HepG2 (cell line): ENCODE data around the gene RPRD1A. TPM values are rescaled to one million over a fixed set of nuclear protein-coding genes. Genes with fewer than 3 reads are reported as not detected.

Source experiments
- ATAC-seq: fragments of 200-7000 bp; cut with Tn5 transposase; 3 replicates; pipeline ENCODE4 v1.9.1; 2020; ENCODE audit warnings: mild to moderate bottlenecking, moderate library complexity
- BruUV-seq: library from RNA; stranded (reverse); fragments of 400-500 nt; replicated peaks from 2 replicates; lab custom pipeline; 2021; lab: Mats Ljungman, UMichigan
- CTCF ChIA-PET: fragments of 300-600 bp; formaldehyde crosslinking; extraction: SDS; loops from one replicate; lab custom pipeline; 2021; ENCODE audit warnings: low total read pairs, inconsistent platforms, low intra/inter-chr PET ratio; lab: Yijun Ruan, JAX
- POLR2A ChIA-PET: fragments of 350-600 bp; sonication (Branson Sonifier 250); formaldehyde crosslinking; loops from one replicate; lab custom pipeline; 2020; ENCODE audit warnings: antibody characterized with exemption, inconsistent platforms; lab: Yijun Ruan, JAX
- DNase-seq: peaks from one replicate; pipeline ENCODE4 v3.0.0-alpha.2; 2015; ENCODE audit warnings: low spot score
- FAIRE-seq: peaks from 3 replicates; lab custom pipeline; 2011; peaks lifted over from hg19 to GRCh38; lab: Jason Lieb, UNC
- H2AFZ ChIP-seq: one replicate; pipeline ENCODE4 v1.6.1; 2011; ENCODE audit warnings: low read length, inconsistent platforms
- H3K27ac ChIP-seq: fragments of 300-600 bp; 3 replicates; pipeline ENCODE4 v1.8.0; 2011; ENCODE audit warnings: mixed run types, mild to moderate bottlenecking, mixed read lengths, low read length, inconsistent platforms; ENCODE audit not compliant: insufficient read depth; ENCODE audit errors: extremely low read length
- H3K27me3 ChIP-seq, 2 experiments: fragments of 200-600 bp in 1 of 2; 2 replicates in 1 of 2; 3 replicates in 1 of 2; pipeline versions ENCODE4 v1.6.0 to v1.8.0; 2011; ENCODE audit warnings: low read length in 2 of 2, mild to moderate bottlenecking in 2 of 2, moderate library complexity in 2 of 2, inconsistent platforms in 1 of 2; ENCODE audit not compliant: insufficient read depth in 2 of 2, control insufficient read depth in 1 of 2
- H3K36me3 ChIP-seq, 2 experiments: fragments of 200-600 bp in 1 of 2; replicated peaks in 1 of 2; 2 replicates in 1 of 2; 3 replicates in 1 of 2; pipeline versions ENCODE4 v1.5.1 to v1.8.0; 2011; ENCODE audit warnings: low read length in 2 of 2, inconsistent platforms in 1 of 2; ENCODE audit not compliant: insufficient read depth in 2 of 2, control insufficient read depth in 1 of 2
- H3K4me1 ChIP-seq: 2 replicates; pipeline ENCODE4 v1.5.1; 2012; ENCODE audit warnings: low read length, inconsistent platforms; ENCODE audit not compliant: insufficient read depth
- H3K4me2 ChIP-seq: 2 replicates; pipeline ENCODE4 v1.6.0; 2011; ENCODE audit warnings: low read depth, low read length, inconsistent platforms
- H3K4me3 ChIP-seq, 3 experiments: fragments of 200-600 bp in 1 of 3; sonication (generic), shearing (Covaris generic) in 1 of 3; replicated peaks in 1 of 3; 2 replicates each; pipeline ENCODE4 v1.5.1; 2011 to 2016; ENCODE audit warnings: low read length in 3 of 3, inconsistent platforms in 2 of 3, low read depth in 2 of 3, mild to moderate bottlenecking in 2 of 3, control low read depth in 1 of 3, mixed read lengths in 1 of 3; ENCODE audit not compliant: insufficient read depth in 1 of 3
- H3K79me2 ChIP-seq: one replicate; pipeline ENCODE4 v1.6.1; 2011; ENCODE audit warnings: low read length, inconsistent platforms; ENCODE audit not compliant: insufficient read depth
- H3K9ac ChIP-seq: 2 replicates; pipeline ENCODE4 v1.6.0; 2011; ENCODE audit warnings: mild to moderate bottlenecking, low read depth, low read length, inconsistent platforms; ENCODE audit not compliant: insufficient read depth
- H3K9me3 ChIP-seq: 2 replicates; pipeline ENCODE4 v1.5.1; 2012; ENCODE audit warnings: mild to moderate bottlenecking, low read length
- H4K20me1 ChIP-seq: 2 replicates; pipeline ENCODE4 v1.6.0; 2011; ENCODE audit warnings: inconsistent platforms, mild to moderate bottlenecking, low read length, moderate library complexity; ENCODE audit not compliant: insufficient read depth
- BHLHE40 ChIP-seq: IDR thresholded peaks from 2 replicates; pipeline ENCODE4 v1.6.1; 2011; ENCODE audit warnings: low read length, improper control_type of control experiment
- ELF3 ChIP-seq: IDR thresholded peaks from 2 replicates; pipeline ENCODE4 v1.6.1; 2016; ENCODE audit warnings: missing genetic modification reagents, missing compliant biosample characterization
- KDM5B ChIP-seq: sonication (generic); formaldehyde crosslinking; IDR thresholded peaks from 2 replicates; pipeline ENCODE4 v1.4.0; 2020; ENCODE audit warnings: missing genetic modification reagents, mild to moderate bottlenecking, borderline replicate concordance
- RXRA ChIP-seq: sonication (generic); formaldehyde crosslinking; IDR thresholded peaks from 2 replicates; pipeline ENCODE4 v1.5.1; 2020; ENCODE audit warnings: missing genetic modification reagents
- SAFB2 ChIP-seq: sonication (generic); formaldehyde crosslinking; IDR thresholded peaks from 2 replicates; pipeline ENCODE4 v1.5.1; 2020; ENCODE audit warnings: missing genetic modification reagents, low read depth, mild to moderate bottlenecking, borderline replicate concordance
- ZNF326 ChIP-seq: sonication (generic); formaldehyde crosslinking; IDR thresholded peaks from 2 replicates; pipeline ENCODE4 v1.4.0; 2020; ENCODE audit warnings: missing genetic modification reagents, borderline replicate concordance
- ZNF672 ChIP-seq: sonication (generic); formaldehyde crosslinking; IDR thresholded peaks from 2 replicates; pipeline ENCODE4 v1.8.1; 2022; ENCODE audit warnings: missing genetic modification reagents
- ZNF775 ChIP-seq: sonication (generic); formaldehyde crosslinking; IDR thresholded peaks from 2 replicates; pipeline ENCODE4 v1.4.0; 2020; ENCODE audit warnings: missing genetic modification reagents, mild to moderate bottlenecking, moderate library complexity, borderline replicate concordance
- WGBS: methylation state at CpG from one replicate; pipeline ENCODE4 v1.1.6; 2017; ENCODE audit warnings: low lambda C conversion rate; 5-methylcytosine and 5-hydroxymethylcytosine counted together
- in situ Hi-C: cut with HindIII; loops from 2 replicates; pipeline ENCODE4 v1.10.0; 2017; ENCODE audit warnings: low pct_unique_long_range_greater_than_20kb; ENCODE audit not compliant: extremely low pct_ligation_motif_present
- intact Hi-C: fragments of 100-400 bp; cut with micrococcal nuclease; formaldehyde crosslinking; loops from one replicate; pipeline ENCODE4 v1.10.0; 2022; ENCODE audit not compliant: unreplicated experiment
- polyA plus RNA-seq, 8 experiments: library from polyadenylated mRNA; depleted of rRNA in 3 of 8; stranded (reverse) in 7 of 8; unstranded in 1 of 8; fragments of >200 nt; fragmentation: Illumina TruSeq in 4 of 8; extraction: Trizol in 4 of 8; gene quantifications; 2 replicates each; pipeline versions ENCODE4 v1.2.1 to v1.2.3, GENCODE V29; 2011 to 2016; ENCODE audit warnings: low read depth in 4 of 8, missing spikeins in 1 of 8, mixed read lengths in 1 of 8; ENCODE audit not compliant: insufficient read depth in 1 of 8
- total RNA-seq, 5 experiments: library from RNA; depleted of rRNA; stranded (reverse); fragments of >200 nt; fragmentation: Illumina TruSeq; extraction: Trizol; gene quantifications; 2 replicates each; pipeline ENCODE4 v1.2.3, GENCODE V29; 2016; ENCODE audit warnings: low read depth in 1 of 5
- TF ChIP-seq, protein P1 (sequence below): sonication (generic); formaldehyde crosslinking; IDR thresholded peaks from 2 replicates; pipeline ENCODE4 v1.9.0; 2021; ENCODE audit warnings: missing genetic modification reagents, borderline replicate concordance
- TF ChIP-seq, protein P2 (sequence below): sonication (generic); formaldehyde crosslinking; IDR thresholded peaks from 2 replicates; pipeline ENCODE4 v1.4.0; 2020; ENCODE audit warnings: missing genetic modification reagents
- TF ChIP-seq, protein P3 (sequence below): sonication (generic); formaldehyde crosslinking; IDR thresholded peaks from 2 replicates; pipeline ENCODE4 v1.8.0; 2022; ENCODE audit warnings: missing genetic modification reagents, mild to moderate bottlenecking, inconsistent platforms, borderline replicate concordance
- TF ChIP-seq, protein P4 (sequence below): sonication (generic); formaldehyde crosslinking; IDR thresholded peaks from 2 replicates; pipeline ENCODE4 v1.8.0; 2022; ENCODE audit warnings: low read depth, missing genetic modification reagents

The RPRD1A gene
- total and polyA plus RNA-seq, 2 of the 13 experiments (the other 11 are each of a cell fraction or from before 2014, with no cell fraction given) = 42.5 to 78.2 TPM

DNA sequence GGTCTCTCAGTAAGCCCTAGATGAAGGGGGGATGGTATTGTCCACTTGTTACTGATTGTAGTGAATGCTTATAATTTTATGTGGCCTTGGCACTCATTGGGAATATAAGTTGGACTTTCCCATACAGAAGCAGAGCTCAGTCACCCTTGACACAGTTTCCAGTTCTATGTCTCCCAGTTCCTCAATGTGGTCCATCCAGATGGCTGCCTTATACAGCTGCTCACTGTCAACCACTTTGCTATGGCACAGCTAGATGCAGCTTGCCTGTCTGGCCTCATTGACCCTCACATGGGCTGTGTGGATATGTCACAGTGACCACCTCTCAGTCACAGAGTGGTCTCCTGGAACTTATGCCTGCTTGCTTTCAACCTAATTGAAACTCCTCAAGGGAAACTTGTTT is 40.1 kb upstream of the RPRD1A start:
- H3K4me2 ChIP-seq = no peak overlapping the region
- no peak overlapping the region for H3K27ac ChIP-seq
- no peaks in the 10 kb centered on the region for H4K20me1 ChIP-seq
- peaks cover 6 to 18% of the 10 kb centered on the region in 2 experiments; a peak in 4 of 5 replicates for H3K36me3 ChIP-seq
- intact Hi-C loops = no loop called here
- H3K9me3 ChIP-seq = no peaks in the 10 kb centered on the region
- H3K27me3 ChIP-seq = no peaks in the 10 kb centered on the region
- no peak for FAIRE-seq
- H3K9ac ChIP-seq = no peak overlapping the region
- ChIA-PET CTCF (no interaction called here), POLR2A (no interaction called here)
- no peaks in the 10 kb centered on the region for H3K79me2 ChIP-seq
- H3K4me1 ChIP-seq = no peaks in the 10 kb centered on the region
- H3K4me3 ChIP-seq = no peak overlapping the region
- TF ChIP-seq ZNF775 (CRISPR knock-in tag) (no peak), KDM5B (CRISPR knock-in tag) (no peak)
- TF ChIP-seq, protein P1, sequence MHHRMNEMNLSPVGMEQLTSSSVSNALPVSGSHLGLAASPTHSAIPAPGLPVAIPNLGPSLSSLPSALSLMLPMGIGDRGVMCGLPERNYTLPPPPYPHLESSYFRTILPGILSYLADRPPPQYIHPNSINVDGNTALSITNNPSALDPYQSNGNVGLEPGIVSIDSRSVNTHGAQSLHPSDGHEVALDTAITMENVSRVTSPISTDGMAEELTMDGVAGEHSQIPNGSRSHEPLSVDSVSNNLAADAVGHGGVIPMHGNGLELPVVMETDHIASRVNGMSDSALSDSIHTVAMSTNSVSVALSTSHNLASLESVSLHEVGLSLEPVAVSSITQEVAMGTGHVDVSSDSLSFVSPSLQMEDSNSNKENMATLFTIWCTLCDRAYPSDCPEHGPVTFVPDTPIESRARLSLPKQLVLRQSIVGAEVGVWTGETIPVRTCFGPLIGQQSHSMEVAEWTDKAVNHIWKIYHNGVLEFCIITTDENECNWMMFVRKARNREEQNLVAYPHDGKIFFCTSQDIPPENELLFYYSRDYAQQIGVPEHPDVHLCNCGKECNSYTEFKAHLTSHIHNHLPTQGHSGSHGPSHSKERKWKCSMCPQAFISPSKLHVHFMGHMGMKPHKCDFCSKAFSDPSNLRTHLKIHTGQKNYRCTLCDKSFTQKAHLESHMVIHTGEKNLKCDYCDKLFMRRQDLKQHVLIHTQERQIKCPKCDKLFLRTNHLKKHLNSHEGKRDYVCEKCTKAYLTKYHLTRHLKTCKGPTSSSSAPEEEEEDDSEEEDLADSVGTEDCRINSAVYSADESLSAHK = no peak
- in situ Hi-C loops = no loop called here
- BruUV-seq = no TSS peak
- no peak for ATAC-seq
- DNase-seq = no peak
- no peak overlapping the region for H2AFZ ChIP-seq

DNA sequence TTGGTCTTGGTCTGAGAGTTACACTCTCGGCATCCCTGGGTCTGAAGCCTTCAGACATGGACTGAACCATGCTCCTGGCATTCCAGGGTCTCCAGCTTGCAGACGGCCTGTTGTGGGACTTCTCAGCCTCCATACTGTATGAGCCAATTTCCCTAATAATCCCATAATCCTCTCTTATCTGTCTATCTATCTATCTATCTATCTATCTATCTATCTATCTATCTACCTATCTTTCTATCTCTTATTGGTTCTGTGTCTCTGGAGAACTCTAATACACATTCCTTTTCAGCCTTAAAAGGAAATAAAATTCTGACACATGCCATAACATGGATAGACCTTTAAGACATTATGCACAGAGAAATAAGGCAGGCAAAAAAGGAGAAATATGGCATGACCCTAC is 37.4 kb upstream of the RPRD1A start:
- 23% methylated on average over 2 of the region's 2 CpGs for WGBS
- no TSS peak for BruUV-seq
- intact Hi-C loops = no loop called here
- Histone ChIP-seq H3K27me3 (no peaks in the 10 kb centered on the region), H3K9ac (no peak overlapping the region), H3K9me3 (peaks cover 9% of the 10 kb centered on the region; the same call in 1 of the 2 replicates), H3K79me2 (no peaks in the 10 kb centered on the region), H3K27ac (no peak overlapping the region), H3K4me2 (no peak overlapping the region), H3K4me3 (no peak overlapping the region), H3K4me1 (no peaks in the 10 kb centered on the region), H4K20me1 (no peaks in the 10 kb centered on the region), H3K36me3 (no peaks in the 10 kb centered on the region), H2AFZ (no peak overlapping the region)
- CTCF ChIA-PET = no interaction called here
- no peak for DNase-seq
- POLR2A ChIA-PET = no interaction called here
- in situ Hi-C loops = no loop called here
- FAIRE-seq = no peak
- ATAC-seq = no peak
- TF ChIP-seq ELF3 = no peak
- TF ChIP-seq BHLHE40 = no peak
- TF ChIP-seq ZNF672 (CRISPR knock-in tag) = no peak
- TF ChIP-seq RXRA (CRISPR knock-in tag) = no peak
- TF ChIP-seq, protein P2, sequence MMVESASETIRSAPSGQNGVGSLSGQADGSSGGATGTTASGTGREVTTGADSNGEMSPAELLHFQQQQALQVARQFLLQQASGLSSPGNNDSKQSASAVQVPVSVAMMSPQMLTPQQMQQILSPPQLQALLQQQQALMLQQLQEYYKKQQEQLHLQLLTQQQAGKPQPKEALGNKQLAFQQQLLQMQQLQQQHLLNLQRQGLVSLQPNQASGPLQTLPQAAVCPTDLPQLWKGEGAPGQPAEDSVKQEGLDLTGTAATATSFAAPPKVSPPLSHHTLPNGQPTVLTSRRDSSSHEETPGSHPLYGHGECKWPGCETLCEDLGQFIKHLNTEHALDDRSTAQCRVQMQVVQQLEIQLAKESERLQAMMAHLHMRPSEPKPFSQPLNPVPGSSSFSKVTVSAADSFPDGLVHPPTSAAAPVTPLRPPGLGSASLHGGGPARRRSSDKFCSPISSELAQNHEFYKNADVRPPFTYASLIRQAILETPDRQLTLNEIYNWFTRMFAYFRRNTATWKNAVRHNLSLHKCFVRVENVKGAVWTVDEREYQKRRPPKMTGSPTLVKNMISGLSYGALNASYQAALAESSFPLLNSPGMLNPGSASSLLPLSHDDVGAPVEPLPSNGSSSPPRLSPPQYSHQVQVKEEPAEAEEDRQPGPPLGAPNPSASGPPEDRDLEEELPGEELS = no peak
- no peak for TF ChIP-seq ZNF326
- TF ChIP-seq SAFB2 (CRISPR knock-in tag) = no peak
- TF ChIP-seq, protein P3, sequence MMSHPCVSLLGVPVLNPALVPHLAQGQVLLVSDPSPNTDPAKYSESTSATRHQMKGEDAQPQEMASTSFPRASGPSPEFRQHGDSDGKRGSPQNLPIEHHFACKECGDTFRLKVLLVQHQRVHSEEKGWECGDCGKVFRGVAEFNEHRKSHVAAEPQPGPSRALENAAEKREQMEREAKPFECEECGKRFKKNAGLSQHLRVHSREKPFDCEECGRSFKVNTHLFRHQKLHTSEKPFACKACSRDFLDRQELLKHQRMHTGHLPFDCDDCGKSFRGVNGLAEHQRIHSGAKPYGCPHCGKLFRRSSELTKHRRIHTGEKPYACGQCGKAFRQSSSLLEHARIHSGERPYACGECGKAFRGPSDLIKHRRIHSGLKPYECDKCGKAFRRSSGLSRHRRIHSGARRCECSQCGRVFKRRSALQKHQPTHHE (CRISPR knock-in tag) = no peak
- TF ChIP-seq, protein P4, sequence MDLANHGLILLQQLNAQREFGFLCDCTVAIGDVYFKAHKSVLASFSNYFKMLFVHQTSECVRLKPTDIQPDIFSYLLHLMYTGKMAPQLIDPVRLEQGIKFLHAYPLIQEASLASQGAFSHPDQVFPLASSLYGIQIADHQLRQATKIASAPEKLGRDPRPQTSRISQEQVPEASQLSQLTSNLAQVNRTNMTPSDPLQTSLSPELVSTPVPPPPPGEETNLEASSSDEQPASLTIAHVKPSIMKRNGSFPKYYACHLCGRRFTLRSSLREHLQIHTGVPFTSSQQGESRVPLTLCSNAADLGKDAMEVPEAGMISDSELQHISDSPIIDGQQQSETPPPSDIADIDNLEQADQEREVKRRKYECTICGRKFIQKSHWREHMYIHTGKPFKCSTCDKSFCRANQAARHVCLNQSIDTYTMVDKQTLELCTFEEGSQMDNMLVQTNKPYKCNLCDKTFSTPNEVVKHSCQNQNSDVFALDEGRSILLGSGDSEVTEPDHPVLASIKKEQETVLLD (CRISPR knock-in tag) = no peak
